PC-3 (cell line): ENCODE results near the gene SPDYE2B.
"Not testable (repeated sequence)": the region's sequence is repeated elsewhere in the genome, so short reads cannot be mapped to it uniquely, and the experiment has no call there.

Source experiments
- EZH2 ChIP-seq: fragments of 300-600 bp; sonication (generic); IDR thresholded peaks from one replicate; pipeline ENCODE4 v1.6.1; 2017; ENCODE audit warnings: antibody characterized with exemption, mild to moderate bottlenecking, low read length; ENCODE audit not compliant: unreplicated experiment
- EZH2phosphoT487 ChIP-seq: fragments of 300-600 bp; sonication (generic); IDR thresholded peaks from 2 replicates; pipeline ENCODE4 v1.6.1; 2018; ENCODE audit warnings: mild to moderate bottlenecking, antibody characterized with exemption, low read length, borderline replicate concordance
- TF ChIP-seq, protein P1 (sequence below): fragments of 300-600 bp; sonication (generic); conservative IDR thresholded peaks from 2 replicates; pipeline ENCODE4 v1.5.1; 2017; ENCODE audit warnings: antibody characterized with exemption, low read depth, mild to moderate bottlenecking, low read length

DNA sequence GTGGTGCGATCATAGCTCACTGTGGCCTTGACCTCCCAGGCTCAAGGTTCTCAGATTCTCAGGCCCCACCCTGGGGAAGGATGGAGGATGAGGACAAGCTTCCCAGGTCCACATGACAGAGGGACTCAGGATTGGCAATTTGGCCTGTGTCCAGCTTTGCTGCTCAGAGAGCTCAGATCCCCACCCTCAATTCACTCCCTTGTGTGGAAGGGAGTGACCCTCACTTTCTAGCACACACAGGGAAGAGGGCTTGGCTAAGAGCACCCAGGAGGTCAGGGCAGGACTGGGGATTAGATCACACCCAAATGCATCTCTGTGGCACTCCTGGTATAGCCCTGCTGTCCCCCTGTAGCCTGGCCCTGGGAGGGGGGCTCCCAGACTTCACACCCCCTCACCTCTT is 6.7 kb upstream of the SPDYE2B start:
- TF ChIP-seq, protein P1, sequence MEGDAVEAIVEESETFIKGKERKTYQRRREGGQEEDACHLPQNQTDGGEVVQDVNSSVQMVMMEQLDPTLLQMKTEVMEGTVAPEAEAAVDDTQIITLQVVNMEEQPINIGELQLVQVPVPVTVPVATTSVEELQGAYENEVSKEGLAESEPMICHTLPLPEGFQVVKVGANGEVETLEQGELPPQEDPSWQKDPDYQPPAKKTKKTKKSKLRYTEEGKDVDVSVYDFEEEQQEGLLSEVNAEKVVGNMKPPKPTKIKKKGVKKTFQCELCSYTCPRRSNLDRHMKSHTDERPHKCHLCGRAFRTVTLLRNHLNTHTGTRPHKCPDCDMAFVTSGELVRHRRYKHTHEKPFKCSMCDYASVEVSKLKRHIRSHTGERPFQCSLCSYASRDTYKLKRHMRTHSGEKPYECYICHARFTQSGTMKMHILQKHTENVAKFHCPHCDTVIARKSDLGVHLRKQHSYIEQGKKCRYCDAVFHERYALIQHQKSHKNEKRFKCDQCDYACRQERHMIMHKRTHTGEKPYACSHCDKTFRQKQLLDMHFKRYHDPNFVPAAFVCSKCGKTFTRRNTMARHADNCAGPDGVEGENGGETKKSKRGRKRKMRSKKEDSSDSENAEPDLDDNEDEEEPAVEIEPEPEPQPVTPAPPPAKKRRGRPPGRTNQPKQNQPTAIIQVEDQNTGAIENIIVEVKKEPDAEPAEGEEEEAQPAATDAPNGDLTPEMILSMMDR, result not testable (repeated sequence)
- not testable (repeated sequence) for TF ChIP-seq EZH2phosphoT487, EZH2
